ENCODE data around the gene PIM1.
A peak's percentile ranks its signal among the peaks of the same experiment; 100 is the strongest.
"Not testable (repeated sequence)": the region's sequence is repeated elsewhere in the genome, so short reads cannot be mapped to it uniquely, and the experiment has no call there.

PIM1 gene

DNA sequence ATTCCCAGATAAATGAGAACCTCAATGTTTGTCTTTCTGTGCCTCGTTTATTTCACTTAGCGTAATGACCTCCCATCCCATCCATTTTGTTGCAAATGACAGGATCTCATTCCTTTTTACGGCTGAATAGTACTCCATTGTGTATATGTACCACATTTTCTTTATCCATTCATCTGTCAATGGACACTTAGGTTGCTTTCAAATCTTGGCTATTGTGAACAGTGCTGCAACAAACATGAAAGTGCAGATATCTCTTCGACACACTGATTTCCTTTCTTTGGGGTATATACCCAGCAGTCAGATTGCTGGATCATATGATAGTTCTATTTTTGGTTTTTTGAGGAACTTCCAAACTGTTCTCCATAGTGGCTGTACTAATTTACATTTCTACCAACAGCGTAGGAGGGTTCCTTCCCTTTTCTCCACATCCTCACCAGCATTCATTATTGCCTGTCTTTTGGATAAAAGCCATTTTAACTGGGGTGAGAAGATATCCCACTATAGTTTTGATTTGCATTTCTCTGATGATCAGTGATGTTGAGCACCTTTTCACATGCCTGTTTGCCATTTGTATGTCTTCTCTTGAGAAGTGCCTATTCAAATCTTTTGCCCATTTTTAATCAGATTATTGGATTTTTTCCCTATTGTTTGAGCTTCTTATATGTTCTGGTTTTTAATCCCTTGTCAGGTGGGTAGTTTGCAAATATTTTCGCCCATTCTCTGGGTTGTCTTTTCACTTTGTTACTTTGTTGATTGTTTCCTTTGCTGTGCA lies 16.2 kb downstream of the PIM1 start:
- DNase-seq (ENCODE audit: low read depth in 2 of 3, low spot score in 1 of 3) = not testable (repeated sequence)

- DNase-seq (ENCODE audit: low read depth in 2 of 3, low spot score in 1 of 3) = no peak
Observed at GRCh38 chr6:37187321-37188022, 17.5 kb downstream of the PIM1 start.

GRCh38 chr6:37188962-37189510 lies 19.1 kb downstream of the PIM1 start:
- no peak for DNase-seq (ENCODE audit: low read depth in 2 of 3, low spot score in 1 of 3)

DNA sequence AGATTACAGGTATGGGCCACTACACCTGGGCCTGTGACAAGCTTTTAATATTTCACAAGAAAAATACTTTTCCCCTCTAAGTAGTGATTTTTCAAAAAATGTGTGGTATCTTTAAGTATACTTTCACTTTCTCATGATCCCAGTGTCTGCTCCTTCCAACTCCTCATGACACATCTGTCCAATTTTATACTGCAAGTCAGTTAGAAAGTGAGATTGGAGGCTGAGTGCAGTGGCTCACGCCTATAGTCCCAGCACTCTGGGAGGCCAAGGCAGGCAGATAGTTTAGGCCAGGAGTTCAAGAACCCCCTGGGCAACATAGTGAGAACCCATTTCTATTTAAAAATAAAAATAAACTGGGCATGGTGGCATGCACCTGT lies 20.2 kb downstream of the PIM1 start:
- no peak for DNase-seq (ENCODE audit: low read depth in 2 of 3, low spot score in 1 of 3)

GRCh38 chr6:37192666-37193065 lies 22.7 kb downstream of the PIM1 start:
- no peak for DNase-seq (ENCODE audit: low read depth in 2 of 3, low spot score in 1 of 3)

- not testable (repeated sequence) for DNase-seq (ENCODE audit: low read depth in 2 of 3, low spot score in 1 of 3)
Observed at GRCh38 chr6:37194886-37195285, 24.9 kb downstream of the PIM1 start.

GRCh38 chr6:37196451-37196850 lies 26.5 kb downstream of the PIM1 start:
- not testable (repeated sequence) for DNase-seq (ENCODE audit: low read depth in 2 of 3, low spot score in 1 of 3)

DNA sequence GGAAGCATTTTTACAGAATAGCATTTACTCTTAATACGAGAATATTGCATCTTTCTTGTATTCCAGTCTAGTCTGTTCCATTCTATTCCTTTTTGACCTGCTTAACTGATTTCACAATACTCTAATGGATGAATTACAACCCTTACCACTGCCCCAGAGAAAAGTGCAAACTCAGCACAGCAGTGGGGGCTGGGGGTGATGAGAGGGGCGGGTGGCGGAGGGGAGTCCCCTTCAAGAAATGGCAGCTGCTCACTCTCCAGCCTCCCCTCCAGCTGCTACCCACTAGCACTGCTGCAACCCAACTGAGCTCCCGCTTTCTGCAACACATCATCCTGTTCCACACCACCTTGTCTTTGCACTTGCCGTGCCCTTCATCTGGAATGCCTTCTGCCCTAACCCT lies 30.1 kb downstream of the PIM1 start:
- no peak for DNase-seq (ENCODE audit: low read depth in 2 of 3, low spot score in 1 of 3)

DNA sequence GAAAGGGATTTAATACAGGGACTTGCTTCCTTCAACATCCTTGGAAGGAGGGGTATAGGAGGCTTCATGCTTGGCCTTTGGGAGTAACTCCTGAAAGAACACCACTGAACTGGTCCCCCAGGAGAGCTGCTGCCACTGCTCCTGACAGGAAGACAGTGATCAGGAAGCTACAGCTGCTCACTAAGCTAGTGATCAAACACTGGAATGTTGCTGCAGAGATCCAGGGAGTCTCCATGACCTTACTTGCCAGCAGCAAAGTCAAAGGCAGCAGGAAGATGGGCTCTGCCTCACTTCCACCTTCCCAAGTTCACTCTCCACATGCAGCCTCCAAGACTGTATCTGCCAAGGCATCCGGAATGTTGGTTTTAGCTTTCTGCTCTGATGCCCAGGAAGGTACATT lies 31.8 kb downstream of the PIM1 start:
- no peak for DNase-seq (ENCODE audit: low read depth in 2 of 3, low spot score in 1 of 3)

DNA sequence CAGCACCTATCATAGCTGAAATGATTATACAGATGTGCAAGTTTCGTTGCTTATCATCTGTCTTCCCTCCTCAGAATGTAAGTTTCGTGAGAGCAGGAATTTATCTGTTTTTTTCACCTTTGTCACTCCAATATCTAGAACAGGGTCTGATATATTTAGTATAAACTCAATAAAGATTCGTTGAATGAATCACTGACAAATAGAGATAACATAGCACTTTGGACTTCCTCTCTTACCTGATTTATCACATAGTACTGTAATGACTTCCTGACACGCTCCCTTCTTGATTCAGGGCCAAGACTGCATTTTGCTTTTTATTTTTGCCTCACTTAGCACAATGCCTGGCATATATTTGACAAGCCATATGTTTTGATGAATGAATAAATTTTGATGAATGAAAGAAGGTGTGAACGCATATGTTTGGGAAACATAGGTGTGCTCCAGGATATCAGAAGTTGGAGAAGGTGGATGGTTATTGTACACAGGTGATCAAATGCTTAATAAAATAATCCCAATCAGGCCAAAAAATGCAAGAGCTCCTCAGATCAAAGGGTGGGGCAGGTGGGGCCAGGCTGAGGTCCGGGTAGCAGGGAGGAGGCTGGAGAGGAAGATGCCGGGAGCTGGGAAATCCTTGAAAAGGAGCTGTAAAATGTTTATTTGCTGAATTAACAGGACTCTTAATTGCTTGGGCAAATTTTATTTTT lies 33.0 kb downstream of the PIM1 start:
- DNase-seq (ENCODE audit: low read depth in 2 of 3, low spot score in 1 of 3) = no peak

DNA sequence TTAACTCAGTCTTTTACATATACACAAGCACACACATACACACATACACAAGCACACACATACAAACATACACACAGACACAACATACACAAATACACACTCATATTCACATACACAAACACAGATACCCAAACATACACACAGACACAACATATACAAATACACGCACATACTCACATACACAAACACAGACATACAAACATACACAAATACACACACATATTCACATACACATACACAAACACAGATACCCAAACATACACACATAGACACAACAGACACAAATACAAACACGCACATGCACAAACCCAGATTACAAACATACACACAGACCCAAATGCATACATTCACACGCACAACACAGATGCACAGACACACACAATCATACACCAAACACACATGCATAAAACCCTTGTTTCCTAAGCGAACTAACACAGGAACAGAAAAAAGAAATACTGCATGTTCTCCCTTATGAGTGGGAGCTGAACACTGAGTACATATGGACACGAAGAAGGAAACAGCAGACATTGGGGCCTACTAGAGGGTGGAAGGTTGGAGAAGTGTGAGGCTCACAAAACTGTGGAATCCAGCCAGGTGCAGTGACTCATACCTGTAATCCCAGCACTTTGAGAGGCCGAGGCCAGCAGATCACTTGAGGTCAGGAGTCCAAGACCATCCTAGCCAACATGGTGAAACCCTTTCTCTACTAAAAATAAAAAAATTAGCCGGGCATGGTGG lies 34.2 kb downstream of the PIM1 start:
- DNase-seq (ENCODE audit: low read depth in 2 of 3, low spot score in 1 of 3) = no peak

DNA sequence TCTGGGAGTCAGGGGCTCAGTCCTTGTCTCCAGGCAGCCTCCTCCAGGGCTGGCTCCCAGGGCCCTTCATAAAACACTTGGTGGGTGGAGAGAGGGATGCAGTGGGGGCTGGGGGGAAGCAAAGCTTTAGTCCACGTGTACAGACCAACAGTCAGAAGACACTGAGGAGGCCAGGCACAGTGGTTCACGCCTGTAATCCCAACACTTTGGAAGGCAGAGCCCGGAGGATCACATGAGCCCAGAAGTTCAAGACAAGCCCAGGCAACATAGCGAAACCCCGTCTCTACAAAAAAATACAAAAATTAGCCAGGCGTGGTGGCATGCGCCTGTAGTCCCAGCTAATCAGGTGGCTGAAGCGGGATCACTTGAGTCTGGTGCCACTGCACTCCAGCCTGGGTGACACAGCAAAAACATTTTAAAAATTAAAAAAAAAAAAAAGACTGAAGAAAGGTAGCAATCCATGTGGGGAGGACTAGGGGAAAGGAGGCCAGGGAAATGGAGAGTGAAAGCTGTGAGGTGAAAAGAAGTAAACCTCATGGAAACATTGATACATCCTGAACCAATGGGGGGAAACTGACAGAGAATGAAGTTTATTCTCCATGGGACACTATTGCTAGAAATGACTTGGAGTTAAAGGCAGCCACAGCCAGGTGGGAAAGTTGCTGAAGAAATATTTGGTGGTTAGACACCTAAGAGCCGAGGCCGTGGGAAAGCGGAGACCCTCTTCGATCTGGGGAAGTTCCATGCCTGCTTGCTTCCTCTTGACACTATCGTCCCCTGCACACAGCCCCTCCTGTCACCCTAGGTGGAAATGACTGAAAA lies 35.4 kb downstream of the PIM1 start:
- no peak for DNase-seq (ENCODE audit: low read depth in 2 of 3, low spot score in 1 of 3)

- DNase-seq (ENCODE audit: low read depth in 2 of 3, low spot score in 1 of 3) = no peak
Observed at GRCh38 chr6:37205997-37206340, 36.0 kb downstream of the PIM1 start.

DNA sequence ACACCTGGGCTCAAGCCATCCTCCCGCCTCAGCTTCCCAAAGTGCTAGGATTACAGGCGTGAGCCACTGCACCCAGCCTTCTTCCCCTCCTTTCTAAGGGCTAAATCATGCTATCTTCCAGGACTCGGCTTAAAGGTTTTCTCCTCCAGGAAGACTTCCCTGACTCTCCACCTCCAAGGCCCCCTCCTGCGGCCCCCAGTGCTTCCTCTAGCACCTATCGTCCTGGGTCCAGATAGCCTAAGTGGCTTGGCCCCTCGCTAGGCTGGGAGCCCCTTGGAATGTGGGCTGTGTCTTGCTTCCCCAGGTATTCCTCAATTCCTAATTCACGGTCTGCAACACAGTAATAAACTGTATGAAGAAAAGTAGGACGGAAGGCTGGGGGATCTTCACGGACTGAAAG lies 36.7 kb downstream of the PIM1 start:
- DNase-seq (ENCODE audit: low read depth in 2 of 3, low spot score in 1 of 3) = no peak

DNA sequence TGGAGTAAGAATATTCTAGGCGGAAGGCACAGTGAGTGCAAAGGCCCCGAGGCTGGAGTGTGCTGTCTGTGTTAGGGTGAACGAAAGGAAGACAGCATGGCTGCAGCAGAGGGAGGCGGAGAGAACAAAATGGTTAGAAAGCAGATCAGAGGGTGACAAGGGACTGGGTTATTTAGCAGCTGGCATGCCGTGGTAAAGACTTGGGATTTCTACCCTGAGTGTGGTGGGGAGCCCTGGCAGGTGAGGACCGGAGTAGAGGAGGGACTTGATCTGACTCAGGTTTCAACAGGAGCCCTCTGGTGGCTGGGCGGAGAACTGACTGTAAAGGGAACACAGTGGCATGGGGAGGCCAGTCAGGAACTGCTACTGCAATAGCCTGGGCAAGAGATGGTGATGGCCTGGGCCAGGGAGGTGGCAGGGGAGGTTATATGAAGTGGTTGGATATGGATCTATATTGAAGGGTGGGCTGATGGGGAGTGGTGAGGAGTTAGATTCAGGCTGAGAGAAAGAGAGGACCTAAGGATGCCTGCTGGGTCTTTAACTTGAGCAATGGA lies 38.0 kb downstream of the PIM1 start:
- peak; percentile 83 to 96 (median 88) for DNase-seq (ENCODE audit: low read depth in 2 of 3, low spot score in 1 of 3)

DNA sequence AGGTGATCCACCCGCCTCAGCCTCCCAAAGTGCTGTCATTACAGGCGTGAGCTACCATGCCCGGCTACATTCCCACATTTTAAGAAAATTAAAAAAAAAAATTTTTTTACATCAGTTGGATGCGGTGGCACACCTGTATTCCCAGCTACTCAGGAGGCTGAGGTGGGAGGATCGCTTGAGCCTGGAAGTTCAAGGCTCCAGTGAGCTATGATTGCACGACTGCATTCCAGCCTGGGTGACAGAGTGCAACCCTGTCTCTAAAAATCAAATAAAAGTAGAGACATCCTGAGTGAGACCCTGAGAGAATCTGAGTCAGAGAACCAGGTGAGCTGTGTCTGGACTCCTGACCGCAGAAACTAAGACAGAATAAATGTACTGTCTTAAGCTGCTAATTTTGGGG lies 38.8 kb downstream of the PIM1 start:
- DNase-seq (ENCODE audit: low read depth in 2 of 3, low spot score in 1 of 3) = no peak

GRCh38 chr6:37209461-37210205 lies 39.7 kb downstream of the PIM1 start:
- DNase-seq (ENCODE audit: low read depth in 2 of 3, low spot score in 1 of 3) = peak in 1 of 3 donors; percentile 43

DNA sequence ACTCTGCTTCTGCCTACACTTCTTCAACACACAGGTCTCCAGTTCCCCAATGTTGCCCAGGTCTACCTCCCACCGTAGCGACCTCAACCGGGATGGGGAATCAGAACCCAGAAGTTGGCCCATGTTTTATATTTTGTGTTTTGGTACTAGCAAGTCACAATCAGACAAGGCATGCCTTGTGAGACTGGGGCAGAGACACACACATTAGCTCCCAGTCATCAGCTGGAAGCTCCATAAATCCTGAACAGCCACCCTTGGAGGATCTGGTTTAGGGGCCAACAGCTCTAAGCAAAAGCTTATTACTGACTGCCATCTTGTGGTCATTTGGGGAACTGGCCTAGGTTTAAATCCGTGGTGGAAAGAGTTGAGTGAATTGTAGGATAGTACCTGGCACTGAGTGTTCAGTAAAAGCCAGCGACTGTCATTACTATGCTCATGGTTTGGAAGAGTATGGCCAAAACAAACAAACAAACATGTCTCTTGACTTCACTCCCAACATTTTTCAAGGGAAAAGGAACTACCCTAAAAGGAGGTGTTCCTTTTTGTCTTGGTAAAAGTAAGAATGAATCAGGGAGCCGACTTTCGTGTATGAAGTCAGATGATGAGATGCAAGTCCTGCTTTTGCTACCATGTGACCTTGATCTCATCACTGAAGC lies 40.5 kb downstream of the PIM1 start:
- peak; percentile 60 to 97 (median 62) for DNase-seq (ENCODE audit: low read depth in 2 of 3, low spot score in 1 of 3)

- DNase-seq (ENCODE audit: low read depth in 2 of 3, low spot score in 1 of 3) = no peak
Observed at GRCh38 chr6:37212268-37212667, 42.3 kb downstream of the PIM1 start.
